ENCODE data around the gene SCGB3A2.

The SCGB3A2 gene

DNA sequence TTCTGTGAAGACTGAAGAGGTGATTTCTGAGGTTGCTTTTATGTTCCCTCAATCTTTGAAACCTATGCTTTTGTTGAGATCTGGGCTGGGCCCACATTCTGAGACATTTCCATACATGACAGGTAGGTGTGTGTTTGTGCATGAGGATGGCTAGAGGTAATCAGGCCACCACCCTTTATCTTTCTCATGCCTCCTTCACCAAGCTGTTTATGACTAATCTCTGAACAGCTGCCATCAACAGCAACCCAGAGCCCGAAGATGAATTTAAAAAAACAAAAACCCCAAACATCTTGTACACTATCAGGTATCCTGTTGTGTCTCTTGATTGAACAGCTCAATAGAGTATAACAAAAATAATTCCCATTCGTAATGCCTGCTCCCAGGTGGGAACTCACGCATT lies 40.4 kb downstream of the SCGB3A2 start:
- ATAC-seq, result no peak
- TF ChIP-seq CREB5 (CRISPR knock-in tag; IDR thresholded peaks at IDR 0.05; ENCODE audit: low read depth) (no peak), ZNF70 (CRISPR knock-in tag; IDR thresholded peaks at IDR 0.05) (no peak), CSRNP3 (CRISPR knock-in tag; IDR thresholded peaks at IDR 0.05) (no peak), PATZ1 (CRISPR knock-in tag; IDR thresholded peaks at IDR 0.05; ENCODE audit: borderline replicate concordance) (no peak), RARB (CRISPR knock-in tag; IDR thresholded peaks at IDR 0.05) (no peak), ZC3H10 (CRISPR knock-in tag; IDR thresholded peaks at IDR 0.05) (no peak), ZFP3 (CRISPR knock-in tag; IDR thresholded peaks at IDR 0.05) (no peak), CSDC2 (CRISPR knock-in tag; IDR thresholded peaks at IDR 0.05) (no peak), ARNTL (CRISPR knock-in tag; IDR thresholded peaks at IDR 0.05; ENCODE audit: borderline replicate concordance, low read depth) (no peak), SNAI2 (CRISPR knock-in tag; IDR thresholded peaks at IDR 0.05) (no peak), GLIS3 (CRISPR knock-in tag; IDR thresholded peaks at IDR 0.05) (no peak), BACH2 (CRISPR knock-in tag; IDR thresholded peaks at IDR 0.05; ENCODE audit: borderline replicate concordance) (no peak), ISL1 (CRISPR knock-in tag; IDR thresholded peaks at IDR 0.05) (no peak), PPARA (CRISPR knock-in tag; IDR thresholded peaks at IDR 0.05; ENCODE audit: borderline replicate concordance) (no peak), ZNF565 (CRISPR knock-in tag; conservative IDR thresholded peaks at IDR 0.05; ENCODE audit: low read depth) (no peak), OSR1 (CRISPR knock-in tag; IDR thresholded peaks at IDR 0.05) (no peak), ZFP30 (CRISPR knock-in tag; IDR thresholded peaks at IDR 0.05) (no peak), ZNF8 (CRISPR knock-in tag; IDR thresholded peaks at IDR 0.05) (no peak)
- TF ChIP-seq, protein P1, sequence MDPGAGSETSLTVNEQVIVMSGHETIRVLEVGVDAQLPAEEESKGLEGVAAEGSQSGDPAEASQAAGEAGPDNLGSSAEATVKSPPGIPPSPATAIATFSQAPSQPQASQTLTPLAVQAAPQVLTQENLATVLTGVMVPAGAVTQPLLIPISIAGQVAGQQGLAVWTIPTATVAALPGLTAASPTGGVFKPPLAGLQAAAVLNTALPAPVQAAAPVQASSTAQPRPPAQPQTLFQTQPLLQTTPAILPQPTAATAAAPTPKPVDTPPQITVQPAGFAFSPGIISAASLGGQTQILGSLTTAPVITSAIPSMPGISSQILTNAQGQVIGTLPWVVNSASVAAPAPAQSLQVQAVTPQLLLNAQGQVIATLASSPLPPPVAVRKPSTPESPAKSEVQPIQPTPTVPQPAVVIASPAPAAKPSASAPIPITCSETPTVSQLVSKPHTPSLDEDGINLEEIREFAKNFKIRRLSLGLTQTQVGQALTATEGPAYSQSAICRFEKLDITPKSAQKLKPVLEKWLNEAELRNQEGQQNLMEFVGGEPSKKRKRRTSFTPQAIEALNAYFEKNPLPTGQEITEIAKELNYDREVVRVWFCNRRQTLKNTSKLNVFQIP (CRISPR knock-in tag; IDR thresholded peaks at IDR 0.05; ENCODE audit: borderline replicate concordance, low read depth), result no peak

DNA sequence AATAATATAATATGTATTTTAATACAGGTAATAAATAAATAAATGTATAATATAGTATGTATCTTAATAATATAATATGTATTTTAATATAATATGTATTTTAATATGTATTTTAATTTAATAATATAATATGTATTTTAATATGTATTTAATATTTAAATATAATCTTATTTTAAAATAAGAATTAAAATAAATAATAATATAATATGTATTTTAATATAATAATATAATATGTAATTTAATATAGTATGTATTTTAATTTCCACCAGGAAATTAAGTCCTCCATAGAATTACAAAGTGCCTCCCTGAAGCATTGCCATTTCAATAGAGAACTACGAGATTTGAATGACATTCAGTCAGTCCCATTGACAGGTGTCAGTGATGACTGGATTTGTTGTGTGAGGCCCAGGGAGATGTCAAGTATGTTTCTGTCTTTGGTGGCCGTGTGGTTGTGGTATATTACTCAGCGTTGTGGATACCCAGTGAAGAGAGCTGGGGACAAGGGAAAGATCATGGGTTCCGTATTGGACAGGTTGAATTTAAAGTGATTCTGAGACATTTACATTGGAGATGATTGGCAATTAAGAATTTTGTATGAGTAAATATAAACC lies 42.0 kb downstream of the SCGB3A2 start:
- TF ChIP-seq, protein P2, sequence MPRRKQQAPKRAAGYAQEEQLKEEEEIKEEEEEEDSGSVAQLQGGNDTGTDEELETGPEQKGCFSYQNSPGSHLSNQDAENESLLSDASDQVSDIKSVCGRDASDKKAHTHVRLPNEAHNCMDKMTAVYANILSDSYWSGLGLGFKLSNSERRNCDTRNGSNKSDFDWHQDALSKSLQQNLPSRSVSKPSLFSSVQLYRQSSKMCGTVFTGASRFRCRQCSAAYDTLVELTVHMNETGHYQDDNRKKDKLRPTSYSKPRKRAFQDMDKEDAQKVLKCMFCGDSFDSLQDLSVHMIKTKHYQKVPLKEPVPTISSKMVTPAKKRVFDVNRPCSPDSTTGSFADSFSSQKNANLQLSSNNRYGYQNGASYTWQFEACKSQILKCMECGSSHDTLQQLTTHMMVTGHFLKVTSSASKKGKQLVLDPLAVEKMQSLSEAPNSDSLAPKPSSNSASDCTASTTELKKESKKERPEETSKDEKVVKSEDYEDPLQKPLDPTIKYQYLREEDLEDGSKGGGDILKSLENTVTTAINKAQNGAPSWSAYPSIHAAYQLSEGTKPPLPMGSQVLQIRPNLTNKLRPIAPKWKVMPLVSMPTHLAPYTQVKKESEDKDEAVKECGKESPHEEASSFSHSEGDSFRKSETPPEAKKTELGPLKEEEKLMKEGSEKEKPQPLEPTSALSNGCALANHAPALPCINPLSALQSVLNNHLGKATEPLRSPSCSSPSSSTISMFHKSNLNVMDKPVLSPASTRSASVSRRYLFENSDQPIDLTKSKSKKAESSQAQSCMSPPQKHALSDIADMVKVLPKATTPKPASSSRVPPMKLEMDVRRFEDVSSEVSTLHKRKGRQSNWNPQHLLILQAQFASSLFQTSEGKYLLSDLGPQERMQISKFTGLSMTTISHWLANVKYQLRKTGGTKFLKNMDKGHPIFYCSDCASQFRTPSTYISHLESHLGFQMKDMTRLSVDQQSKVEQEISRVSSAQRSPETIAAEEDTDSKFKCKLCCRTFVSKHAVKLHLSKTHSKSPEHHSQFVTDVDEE (CRISPR knock-in tag; IDR thresholded peaks at IDR 0.05), result no peak
- TF ChIP-seq ISL1 (CRISPR knock-in tag; IDR thresholded peaks at IDR 0.05), result no peak
- TF ChIP-seq PATZ1 (CRISPR knock-in tag; IDR thresholded peaks at IDR 0.05; ENCODE audit: borderline replicate concordance), result no peak
- no peak for TF ChIP-seq BACH2 (CRISPR knock-in tag; IDR thresholded peaks at IDR 0.05; ENCODE audit: borderline replicate concordance)
- no peak for TF ChIP-seq ARNTL (CRISPR knock-in tag; IDR thresholded peaks at IDR 0.05; ENCODE audit: borderline replicate concordance, low read depth)
- no peak for TF ChIP-seq CSDC2 (CRISPR knock-in tag; IDR thresholded peaks at IDR 0.05)
- no peak for TF ChIP-seq RARB (CRISPR knock-in tag; IDR thresholded peaks at IDR 0.05)
- TF ChIP-seq ZFP3 (CRISPR knock-in tag; IDR thresholded peaks at IDR 0.05), result no peak
- no peak for TF ChIP-seq PPARA (CRISPR knock-in tag; IDR thresholded peaks at IDR 0.05; ENCODE audit: borderline replicate concordance)
- TF ChIP-seq OSR1 (CRISPR knock-in tag; IDR thresholded peaks at IDR 0.05), result no peak
- TF ChIP-seq ESRRG (CRISPR knock-in tag; IDR thresholded peaks at IDR 0.05), result no peak
- no peak for TF ChIP-seq ZNF565 (CRISPR knock-in tag; conservative IDR thresholded peaks at IDR 0.05; ENCODE audit: low read depth)
- no peak for TF ChIP-seq ZNF8 (CRISPR knock-in tag; IDR thresholded peaks at IDR 0.05)
- no peak for ATAC-seq
